NCI-H510A treated with DMSO at 0.1 percent for 48 hours (cell line): Measurements from ENCODE around the gene TNRC18.

Source experiments
- DNase-seq: peaks from one replicate; lab custom pipeline; 2025; lab: John Stamatoyannopoulos, UW

Gene TNRC18

DNA sequence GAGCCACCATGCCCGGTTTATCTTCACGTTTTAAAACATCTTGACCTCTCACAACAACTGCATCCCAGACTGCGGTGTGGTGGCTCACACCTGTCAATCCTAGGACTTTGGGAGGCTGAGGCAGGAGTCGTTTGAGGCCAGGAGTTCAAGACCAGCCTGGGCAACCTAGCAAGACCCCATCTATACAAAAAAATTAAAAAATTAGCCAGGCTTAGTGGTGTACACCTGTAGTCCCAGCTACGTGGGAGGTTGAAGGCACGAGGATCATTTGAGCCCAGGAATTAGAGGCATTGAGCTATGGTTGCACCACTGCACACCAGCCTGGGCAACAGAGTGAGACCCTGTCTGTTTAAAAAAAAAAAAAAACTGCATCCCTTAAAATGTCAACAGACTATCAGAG, 20.2 kb downstream of the TNRC18 start:
- no peak for DNase-seq

- DNase-seq = no peak
Observed at GRCh38 chr7:5397736-5398135, 25.9 kb downstream of the TNRC18 start.

GRCh38 chr7:5396999-5397663, 26.5 kb downstream of the TNRC18 start:
- DNase-seq = peak; percentile 87

DNA sequence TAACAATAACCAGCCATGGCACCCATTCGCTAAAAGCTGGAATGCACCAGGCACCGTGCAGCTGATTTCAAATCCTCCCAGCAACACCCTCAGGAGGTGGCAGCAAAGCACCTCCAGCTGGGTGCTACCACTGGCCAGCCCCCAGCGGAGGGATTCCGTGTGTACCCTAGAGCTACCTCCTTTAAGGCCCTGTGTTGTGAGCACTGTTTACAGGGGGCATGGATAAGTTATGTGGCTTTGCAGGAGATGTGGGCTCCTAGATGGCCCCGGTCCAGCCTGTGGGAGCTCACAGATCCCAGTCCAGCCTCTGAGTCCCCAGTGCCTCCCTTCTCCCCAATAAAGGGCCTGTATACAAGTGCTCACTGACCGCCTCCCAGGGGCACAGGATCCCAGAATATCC, 27.1 kb downstream of the TNRC18 start:
- DNase-seq = peak; percentile 36

DNA sequence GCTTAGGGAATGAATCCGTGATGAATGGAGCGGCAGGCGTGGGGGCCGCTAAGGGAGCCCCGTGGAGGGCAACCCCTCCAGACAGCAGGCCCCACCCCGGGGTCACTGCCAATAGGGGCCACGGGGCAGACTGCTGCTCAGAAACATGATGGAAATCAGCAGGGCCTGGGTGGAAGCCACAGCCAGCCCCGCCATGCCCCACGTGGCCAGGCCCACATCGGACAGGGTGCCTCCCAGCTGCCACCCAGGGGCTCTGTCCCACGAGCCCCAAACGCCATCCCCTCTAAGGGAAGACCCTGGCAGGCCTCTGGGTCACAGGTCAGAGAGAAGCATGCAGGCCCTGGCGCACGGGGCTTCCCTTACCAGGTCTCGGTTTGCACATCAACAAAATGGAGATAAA, 28.4 kb downstream of the TNRC18 start:
- no peak for DNase-seq

GRCh38 chr7:5394264-5395105, 29.1 kb downstream of the TNRC18 start:
- DNase-seq = no peak

DNA sequence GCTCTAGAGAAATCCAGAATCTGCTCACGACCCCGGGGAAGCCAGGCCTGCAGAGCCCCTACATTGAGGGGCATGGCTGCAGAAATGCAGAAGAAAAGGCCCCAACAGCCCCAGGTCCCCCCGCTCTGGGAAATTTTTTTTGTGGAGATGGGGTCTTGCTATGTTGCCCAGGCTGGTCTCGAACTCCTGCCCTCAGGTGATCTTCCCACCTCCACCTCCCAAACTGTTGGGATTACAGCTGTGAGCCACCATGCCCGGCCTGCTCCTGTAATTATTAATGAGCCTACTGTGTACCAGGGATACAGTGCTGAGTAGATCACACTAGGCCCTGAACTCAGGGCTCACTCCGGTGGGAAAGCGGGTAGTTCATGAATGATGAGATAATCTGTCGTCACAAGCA, 29.9 kb downstream of the TNRC18 start:
- DNase-seq = no peak

DNA sequence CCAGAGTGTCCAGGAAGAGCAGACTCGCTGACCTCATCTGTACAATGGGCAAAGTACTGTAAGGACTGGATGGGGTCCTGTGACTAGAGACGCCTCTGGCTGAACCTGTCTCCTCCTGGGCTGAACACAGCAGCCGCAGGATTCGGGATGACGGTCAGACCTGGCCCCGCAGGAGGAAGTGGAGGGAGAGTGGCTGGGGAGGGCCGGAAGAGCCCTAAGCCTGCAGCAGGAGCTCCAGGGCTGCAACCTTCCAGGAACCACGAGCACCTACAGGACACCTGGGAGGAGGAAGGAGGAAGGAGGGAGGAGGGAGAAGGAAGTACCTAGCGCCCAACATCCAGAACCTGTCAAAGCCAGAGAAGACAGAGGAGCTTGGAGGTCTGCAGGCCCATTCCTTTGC, 30.3 kb downstream of the TNRC18 start:
- DNase-seq = no peak

GRCh38 chr7:5390918-5391317, 32.7 kb downstream of the TNRC18 start:
- no peak for DNase-seq

DNA sequence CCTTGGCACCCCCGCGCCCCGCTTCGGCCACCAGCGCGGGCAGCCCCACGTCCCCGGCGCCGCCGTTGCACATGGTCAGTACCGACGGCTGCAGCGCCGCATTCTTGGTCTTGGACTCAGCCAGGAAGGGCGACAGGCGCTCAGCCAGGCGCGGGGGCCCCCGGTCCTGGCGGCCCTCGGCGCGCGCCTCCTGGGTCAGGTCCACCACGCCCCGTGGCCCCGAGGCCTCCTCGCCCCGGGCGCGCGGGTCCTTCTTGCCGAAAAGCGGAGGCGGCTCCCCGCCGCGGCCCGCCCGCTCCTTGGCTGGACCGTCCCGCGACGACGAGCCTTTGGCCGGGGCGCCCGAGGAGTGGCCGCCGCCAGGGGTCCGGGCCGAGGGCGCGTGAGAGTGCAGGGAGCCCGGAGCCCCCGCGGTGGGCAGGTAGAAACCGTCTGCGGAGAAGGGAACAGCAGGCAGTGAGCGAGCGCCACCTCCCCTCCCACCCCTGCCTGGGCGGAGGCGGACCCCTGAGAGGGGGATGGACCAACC, 34.7 kb downstream of the TNRC18 start:
- no peak for DNase-seq

DNA sequence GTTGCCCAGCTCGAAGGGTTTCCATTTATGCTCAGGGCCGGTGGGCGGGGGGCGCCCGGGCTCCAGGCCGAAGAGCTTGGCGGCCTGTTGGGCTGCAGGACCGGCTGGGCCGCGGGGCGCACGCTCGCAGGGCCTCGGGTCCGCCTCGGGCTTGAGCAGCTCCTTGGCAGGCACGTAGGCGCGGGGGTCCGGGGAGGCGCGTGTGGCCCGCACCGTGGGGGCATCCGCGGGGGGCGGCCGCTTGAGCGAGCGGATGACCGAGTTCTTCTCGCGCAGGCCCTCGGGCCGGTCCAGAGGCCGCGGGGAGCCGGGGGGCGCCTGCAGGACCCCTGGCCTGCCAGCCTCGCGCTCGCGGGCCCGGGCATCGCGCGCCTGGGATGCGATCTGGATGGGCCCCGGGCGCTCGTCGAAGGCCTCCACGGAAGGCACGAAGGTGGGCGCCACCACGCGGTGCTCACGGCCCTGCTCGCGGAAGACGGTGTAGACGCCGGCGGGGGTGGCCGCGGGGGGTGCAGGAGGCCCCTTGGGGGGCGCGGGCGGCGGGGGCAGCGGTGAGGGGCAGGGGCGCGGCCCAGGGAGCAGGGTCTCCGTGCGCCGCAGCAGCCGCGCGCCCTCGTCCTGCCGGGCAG, 35.2 kb downstream of the TNRC18 start:
- DNase-seq = no peak

- DNase-seq = no peak
Observed at GRCh38 chr7:5387711-5388245, 35.9 kb downstream of the TNRC18 start.

DNA sequence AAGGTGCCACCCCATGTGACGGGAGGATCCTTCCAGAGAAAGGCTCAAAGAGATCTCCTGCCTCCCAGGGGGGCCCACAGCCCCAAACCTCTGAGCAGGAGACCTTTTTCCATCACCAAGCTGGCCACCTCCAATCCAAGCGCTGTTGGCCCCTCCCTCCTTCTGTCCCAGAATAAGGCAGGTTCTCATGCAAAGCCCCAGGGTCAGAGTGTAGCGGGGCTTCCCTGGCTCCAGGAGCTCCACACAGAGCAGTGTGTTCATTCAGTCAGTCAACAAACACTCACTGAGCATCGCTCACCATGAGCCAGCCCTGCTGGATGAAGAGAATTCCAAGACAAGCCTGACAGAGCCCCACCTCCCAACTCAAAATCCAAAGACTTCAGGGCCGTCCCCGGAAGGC, 39.0 kb downstream of the TNRC18 start:
- DNase-seq = no peak

DNA sequence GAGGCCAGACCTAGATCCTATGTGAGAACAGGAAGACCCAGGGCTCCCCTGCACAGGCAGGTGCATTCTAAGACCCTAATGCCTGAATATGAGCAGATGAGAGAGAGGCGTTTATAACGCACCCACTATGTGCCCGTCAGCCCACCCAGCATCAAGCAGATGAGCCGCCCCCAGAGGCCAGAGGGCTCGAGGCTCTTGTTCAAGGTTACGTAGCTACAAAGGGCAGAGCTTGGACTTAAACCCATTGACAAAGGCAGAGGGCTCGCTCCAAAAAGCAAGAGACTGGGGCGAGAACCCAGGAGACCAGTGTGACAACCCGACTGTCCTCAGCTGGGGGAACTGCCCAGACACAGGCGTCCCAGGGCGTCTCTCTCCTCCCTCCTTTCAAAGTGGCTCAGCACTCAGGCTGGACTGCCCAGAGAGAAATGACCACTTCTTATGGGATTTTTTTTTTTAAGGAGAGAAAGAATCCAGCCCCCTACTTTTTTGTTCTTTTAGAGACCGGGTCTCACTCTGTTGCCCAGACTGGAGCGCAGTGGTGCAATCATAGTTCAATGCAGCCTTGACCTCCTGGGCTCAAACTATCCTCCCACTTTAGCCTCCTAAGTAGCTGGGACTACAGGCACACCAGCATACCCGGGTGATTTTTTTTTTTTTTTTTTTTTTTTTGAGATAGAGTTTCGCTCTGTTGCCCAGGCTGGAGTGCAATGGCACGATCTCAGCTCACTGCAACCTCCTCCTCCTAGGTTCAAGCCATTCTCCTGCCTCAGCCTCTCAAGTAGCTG, 40.1 kb downstream of the TNRC18 start:
- no peak for DNase-seq

- DNase-seq = no peak
Observed at GRCh38 chr7:5382281-5382892, 41.2 kb downstream of the TNRC18 start.

GRCh38 chr7:5381071-5381772, 42.4 kb downstream of the TNRC18 start:
- no peak for DNase-seq

DNA sequence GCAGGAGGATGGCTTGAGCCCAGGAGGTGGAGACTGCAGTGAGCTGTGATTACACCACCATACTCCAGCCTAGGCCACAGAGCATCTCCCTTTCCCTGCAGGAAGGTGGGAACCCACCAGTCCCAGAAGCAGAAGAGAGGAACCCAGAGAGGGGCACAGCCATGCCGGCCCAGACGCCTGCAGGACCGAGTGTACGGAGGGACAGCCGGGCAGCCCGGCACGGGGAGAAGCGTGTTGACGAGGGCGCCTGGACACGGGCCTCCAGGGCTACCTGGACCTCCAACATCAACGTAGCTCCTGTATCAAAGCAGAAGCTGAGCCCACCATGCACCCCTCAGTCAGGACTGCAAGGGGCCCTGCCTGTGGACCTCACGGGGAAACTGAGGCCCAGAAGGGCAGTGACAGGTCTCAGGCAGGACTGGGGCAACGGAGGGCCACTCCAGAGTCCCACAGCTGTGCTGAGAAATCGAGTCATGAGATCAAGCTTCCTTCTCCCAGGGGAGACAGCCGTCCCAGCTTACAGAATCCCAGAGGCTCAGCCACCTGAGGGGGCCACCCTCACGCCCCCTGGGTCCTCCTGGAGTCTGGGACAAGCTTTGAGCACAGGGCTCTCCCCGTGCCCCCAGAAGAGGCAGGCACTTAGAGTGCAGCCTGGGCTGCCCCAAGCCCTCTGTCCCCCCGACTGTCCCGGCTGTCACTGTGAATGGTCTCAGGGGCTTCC, 43.1 kb downstream of the TNRC18 start:
- no peak for DNase-seq

- no peak for DNase-seq
Observed at GRCh38 chr7:5379546-5379945, 44.1 kb downstream of the TNRC18 start.

GRCh38 chr7:5377816-5378215, 45.8 kb downstream of the TNRC18 start:
- no peak for DNase-seq

DNA sequence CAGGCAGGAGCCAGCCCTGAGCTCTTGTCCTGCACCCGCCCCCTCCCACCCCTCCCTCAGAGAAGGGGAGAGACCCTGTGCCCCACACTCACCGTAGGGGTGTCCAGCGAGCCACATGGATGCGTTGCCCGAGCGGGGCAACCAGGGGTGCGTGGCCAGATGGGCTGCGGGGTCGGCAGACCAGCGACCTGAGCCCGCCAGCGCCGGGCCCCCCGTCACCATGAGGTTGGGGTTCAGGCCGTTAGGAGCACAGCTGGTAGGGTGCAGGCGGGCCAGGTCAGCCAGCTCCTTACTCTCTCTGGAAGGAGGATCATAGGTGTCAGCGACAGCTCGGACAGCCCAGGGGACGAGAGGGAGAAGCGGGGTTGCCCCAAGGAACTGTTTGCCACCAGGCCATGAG, 46.4 kb downstream of the TNRC18 start:
- no peak for DNase-seq
